Activated T-helper 17 cell treated with anti-CD3 and anti-CD28 coated beads, Interleukin-2, amount 50 U/mL, for 72 hours (primary cell): ENCODE results near the gene NPHS1. TPM values are rescaled to one million over a fixed set of nuclear protein-coding genes. Genes with fewer than 3 reads are reported as not detected.
"Not testable (repeated sequence)": the region's sequence is repeated elsewhere in the genome, so short reads cannot be mapped to it uniquely, and the experiment has no call there.

Experiments
- ATAC-seq: fragments of 150-1000 bp; cut with Tn5 transposase; replicated peaks from 2 replicates; pipeline ENCODE4 v1.10.0; 2021; ENCODE audit warnings: mild to moderate bottlenecking, moderate library complexity
- H3K27ac Mint-ChIP-seq: one replicate; pipeline ENCODE4 v1.8.0; 2022; ENCODE audit warnings: mixed read lengths
- H3K27me3 Mint-ChIP-seq: one replicate; pipeline ENCODE4 v1.8.0; 2022; ENCODE audit warnings: mixed read lengths
- H3K36me3 Mint-ChIP-seq: one replicate; pipeline ENCODE4 v1.8.0; 2022; ENCODE audit warnings: low read depth, mild to moderate bottlenecking, mixed read lengths
- H3K4me1 Mint-ChIP-seq: one replicate; pipeline ENCODE4 v1.8.0; 2022; ENCODE audit warnings: mixed read lengths
- H3K4me3 Mint-ChIP-seq: one replicate; pipeline ENCODE4 v1.8.0; 2022; ENCODE audit warnings: mild to moderate bottlenecking, mixed read lengths
- H3K9me3 Mint-ChIP-seq: one replicate; pipeline ENCODE4 v1.8.0; 2022; ENCODE audit warnings: mixed read lengths
- total RNA-seq, 2 donors: library from RNA; stranded (reverse); gene quantifications; one replicate each; pipeline ENCODE4 v1.2.3, GENCODE V29; 2022

The NPHS1 gene
- total RNA-seq, 2 donors from 2014 or later = 0.05 TPM; not detected in 1

DNA sequence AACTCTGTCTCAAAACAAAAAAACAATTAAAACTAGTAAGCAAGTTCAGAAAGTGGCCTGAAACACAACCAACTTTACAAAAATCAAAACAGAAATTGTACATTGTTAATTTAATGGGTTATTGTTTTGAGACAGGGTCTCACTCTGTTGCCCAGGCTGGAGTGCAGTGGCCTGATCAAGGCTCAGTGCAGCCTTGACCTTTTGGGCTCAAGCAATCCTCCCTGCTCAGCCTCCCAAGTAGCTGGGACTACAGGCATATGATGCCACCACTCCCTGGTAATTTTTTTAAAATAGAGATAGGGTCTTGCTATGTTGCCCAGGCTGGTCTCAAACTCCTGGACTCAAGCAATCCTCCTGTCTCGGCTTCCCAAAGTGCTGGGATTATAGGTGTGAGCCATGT lies 56.7 kb downstream of the NPHS1 start:
- H3K27me3 Mint-ChIP-seq = peaks cover 19% of the 10 kb centered on the region
- not testable (repeated sequence) for H3K27ac Mint-ChIP-seq, H3K9me3 Mint-ChIP-seq, H3K4me3 Mint-ChIP-seq, H3K36me3 Mint-ChIP-seq, H3K4me1 Mint-ChIP-seq, ATAC-seq

DNA sequence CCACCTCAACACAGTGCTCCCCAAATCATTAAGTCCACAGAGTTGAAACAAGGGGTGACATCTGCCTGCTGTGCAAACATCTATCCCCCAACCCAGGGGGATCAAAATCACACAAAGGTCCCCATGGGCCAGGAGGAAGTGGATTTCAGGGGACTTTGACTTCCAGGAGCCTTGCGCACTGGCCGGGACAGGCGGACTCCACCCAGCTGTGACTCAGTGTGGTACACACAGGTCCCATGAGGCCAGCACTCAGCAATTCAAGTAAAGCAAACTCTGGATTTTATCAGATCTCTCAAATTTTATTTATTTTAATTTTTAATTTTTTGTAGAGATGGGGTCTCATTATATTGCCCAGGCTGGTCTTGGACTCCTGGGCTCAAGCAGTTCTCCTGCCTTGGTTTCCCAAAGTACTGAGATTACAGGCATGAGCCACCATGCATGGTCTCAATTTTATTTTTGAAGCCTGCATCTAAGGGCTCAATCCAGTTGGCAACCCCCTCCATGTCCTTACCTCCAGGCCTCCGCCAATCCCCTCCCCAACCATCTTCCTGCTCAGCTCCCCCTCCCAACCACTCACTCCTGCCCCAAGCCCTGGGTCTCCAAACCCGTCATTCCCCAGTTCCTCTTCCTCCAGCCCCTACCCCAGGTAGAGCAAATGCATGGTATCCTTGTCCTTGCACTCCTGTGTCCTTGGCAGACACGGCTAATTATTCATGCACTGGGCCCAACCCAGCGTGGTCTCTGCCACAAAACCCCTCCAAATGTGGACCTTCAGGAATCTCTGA lies 58.7 kb downstream of the NPHS1 start:
- ATAC-seq = no peak
- no peaks in the 10 kb centered on the region for H3K4me1 Mint-ChIP-seq
- no peaks in the 10 kb centered on the region for H3K9me3 Mint-ChIP-seq
- no peaks in the 10 kb centered on the region for H3K36me3 Mint-ChIP-seq
- H3K4me3 Mint-ChIP-seq = no peak overlapping the region
- peaks cover 16% of the 10 kb centered on the region for H3K27me3 Mint-ChIP-seq
- H3K27ac Mint-ChIP-seq = no peak overlapping the region

DNA sequence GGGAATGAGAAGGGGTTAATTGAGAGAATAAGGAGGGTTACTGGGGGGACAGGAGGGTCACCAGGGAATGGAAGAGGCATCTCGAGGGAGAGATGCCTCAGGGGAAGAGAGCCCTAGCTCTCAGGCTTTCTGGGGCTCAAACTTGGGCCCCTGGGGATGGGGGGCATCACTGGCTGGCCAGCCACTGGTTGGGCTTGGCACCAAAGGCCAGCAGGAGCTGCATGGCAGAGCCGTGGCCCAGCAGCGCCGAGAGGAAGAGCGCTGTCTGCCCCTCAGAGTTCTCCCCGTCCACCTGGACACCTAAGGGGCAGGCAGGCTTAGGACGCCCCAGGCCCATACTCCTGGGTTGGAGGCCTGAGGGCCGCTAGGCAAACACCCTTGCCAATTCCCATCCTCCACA lies 59.4 kb downstream of the NPHS1 start:
- Mint-ChIP-seq H3K27ac (no peak overlapping the region), H3K36me3 (no peaks in the 10 kb centered on the region), H3K4me1 (no peaks in the 10 kb centered on the region), H3K9me3 (no peaks in the 10 kb centered on the region), H3K4me3 (no peak overlapping the region), H3K27me3 (peaks cover 16% of the 10 kb centered on the region)
- ATAC-seq = no peak

DNA sequence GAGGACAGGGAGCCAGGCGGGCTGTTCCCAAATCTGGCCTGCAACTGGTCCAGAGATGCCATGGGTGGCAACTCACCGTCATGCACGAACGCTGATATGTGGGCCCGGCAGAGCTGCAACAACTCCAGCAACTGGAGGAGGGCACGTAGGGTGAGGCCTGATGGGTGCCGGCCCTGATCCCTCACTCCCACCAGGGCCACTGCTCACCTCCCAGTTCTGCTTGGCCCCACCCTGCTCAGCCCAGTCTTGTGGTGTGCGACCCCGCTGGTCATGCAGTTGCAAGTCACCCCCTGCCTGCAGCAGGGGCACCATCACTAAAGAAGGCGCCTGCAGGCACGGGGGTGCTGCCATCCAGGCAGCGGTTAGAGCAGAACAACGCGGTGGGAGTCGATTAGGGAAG lies 60.0 kb downstream of the NPHS1 start:
- Mint-ChIP-seq H3K27ac (no peak overlapping the region), H3K9me3 (no peaks in the 10 kb centered on the region), H3K4me3 (no peak overlapping the region), H3K27me3 (peaks cover 15% of the 10 kb centered on the region), H3K4me1 (no peaks in the 10 kb centered on the region), H3K36me3 (no peaks in the 10 kb centered on the region)
- no peak for ATAC-seq

DNA sequence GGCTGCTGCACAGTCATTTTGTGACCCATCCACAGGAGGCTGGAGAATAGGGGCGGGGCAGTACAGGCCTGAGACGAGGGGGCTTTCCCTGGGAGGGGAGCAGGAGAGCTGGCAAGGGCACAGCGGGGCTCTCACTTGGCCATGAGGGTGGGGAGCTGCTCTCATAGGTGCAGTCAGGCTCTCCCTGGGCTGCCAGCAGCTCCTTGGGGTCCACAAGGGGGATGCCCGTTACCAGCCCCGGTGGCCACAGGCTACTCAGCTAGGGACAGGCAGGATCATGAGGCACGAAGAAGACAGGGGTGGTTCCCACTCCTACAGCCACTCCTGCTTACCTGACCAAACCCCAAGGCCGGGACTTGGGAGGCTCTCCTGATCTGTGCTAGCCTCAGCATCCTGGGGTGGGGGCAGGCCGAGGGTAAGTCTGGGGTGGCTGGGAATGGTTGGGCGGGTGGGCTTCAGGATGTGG lies 60.5 kb downstream of the NPHS1 start:
- H3K36me3 Mint-ChIP-seq = no peaks in the 10 kb centered on the region
- ATAC-seq = no peak

DNA sequence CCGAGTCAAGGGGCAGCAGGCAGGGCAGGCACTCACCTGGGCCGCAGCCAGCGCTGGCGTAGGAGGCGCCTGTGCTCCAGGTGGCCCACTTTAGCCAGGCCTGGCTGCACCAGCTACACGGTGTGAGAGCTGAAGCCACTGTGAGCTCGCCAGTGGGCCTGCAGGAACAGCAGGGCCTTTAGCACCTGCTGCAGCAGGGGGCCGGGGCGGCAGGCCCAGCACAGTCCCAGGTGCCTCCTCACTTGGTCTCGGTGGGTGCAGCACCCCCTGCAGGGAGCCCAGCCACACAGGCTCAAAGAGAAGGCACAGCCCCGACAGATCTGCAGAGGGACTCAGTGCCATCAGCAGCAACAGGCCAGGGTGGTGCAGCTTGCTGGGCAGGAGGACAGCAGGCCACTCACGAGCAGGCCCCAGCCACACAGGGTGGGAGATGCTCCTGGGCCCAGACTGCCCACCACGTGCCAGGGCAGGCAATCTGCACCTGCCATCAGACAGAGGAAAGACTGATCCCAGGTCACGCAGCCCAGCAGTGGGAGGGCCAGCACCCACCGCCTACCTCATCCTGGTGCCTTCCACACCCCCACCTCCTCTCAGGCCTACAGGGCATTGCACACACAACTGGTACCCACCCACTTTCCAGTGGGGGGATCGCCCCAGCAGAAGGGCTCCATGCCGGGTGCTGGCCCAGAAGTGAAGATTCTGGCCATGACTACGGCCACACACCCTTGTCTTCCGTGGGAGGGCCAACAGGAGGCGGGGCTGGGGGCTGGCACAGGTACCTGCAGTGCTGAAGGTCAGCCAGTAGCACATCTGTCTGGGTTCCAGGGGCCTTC lies 61.1 kb downstream of the NPHS1 start:
- Mint-ChIP-seq H3K27ac (no peak overlapping the region), H3K4me1 (no peaks in the 10 kb centered on the region), H3K36me3 (no peaks in the 10 kb centered on the region), H3K27me3 (peaks cover 3% of the 10 kb centered on the region), H3K4me3 (no peak overlapping the region), H3K9me3 (no peaks in the 10 kb centered on the region)
- ATAC-seq = peak; percentile 44

More for the DNA sequence above, 60.5 kb downstream of the NPHS1 start:
- Mint-ChIP-seq H3K27ac (no peak overlapping the region), H3K4me3 (no peak overlapping the region), H3K27me3 (peaks cover 10% of the 10 kb centered on the region), H3K9me3 (no peaks in the 10 kb centered on the region), H3K4me1 (no peaks in the 10 kb centered on the region)

DNA sequence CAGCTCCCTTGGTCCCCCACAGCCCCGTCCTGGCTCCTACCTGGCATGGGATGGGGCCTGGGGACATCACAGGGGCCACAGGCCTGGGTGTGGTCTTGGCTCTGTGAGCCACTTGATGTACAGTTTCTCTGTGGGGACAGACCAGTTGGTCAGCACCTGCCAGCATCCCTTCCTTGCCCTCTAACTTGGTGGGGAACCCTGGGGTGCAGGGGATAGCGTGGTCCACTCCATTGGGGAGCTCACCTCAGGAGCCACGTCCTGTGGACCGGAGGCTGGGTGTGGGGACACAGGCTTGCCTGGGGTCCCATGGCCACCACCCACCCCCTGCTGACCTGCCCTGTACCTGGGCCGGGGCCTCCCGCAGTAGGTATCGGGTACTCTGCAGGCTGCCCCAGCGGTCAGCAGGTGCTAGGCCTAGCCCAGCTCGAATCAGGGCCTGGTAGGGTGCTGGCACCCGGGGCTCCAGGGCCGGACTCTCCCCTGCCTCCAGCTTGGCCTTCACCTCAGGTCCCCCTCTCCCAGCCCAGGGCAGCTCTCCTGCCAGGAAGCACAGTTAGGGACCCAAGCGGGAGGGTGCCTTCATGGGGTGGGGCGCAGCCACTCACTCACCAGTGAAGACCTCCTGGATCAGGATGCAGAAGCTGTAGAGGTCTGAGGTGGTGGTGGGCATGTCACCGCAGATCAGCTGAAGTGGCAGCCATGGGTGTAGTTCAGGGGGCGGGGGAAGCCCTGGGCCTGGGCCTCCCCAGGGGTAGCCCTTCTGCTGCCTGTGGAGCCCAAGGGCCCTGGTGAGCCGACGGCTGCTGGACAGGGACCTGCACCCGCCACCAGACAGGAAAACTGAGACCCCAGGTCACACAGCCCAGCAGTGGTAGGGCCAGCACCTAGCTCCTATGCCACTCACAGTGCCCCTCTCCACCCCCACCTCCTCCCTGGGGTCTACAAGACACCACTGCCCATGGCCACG lies 62.0 kb downstream of the NPHS1 start:
- H3K4me3 Mint-ChIP-seq = no peak overlapping the region

DNA sequence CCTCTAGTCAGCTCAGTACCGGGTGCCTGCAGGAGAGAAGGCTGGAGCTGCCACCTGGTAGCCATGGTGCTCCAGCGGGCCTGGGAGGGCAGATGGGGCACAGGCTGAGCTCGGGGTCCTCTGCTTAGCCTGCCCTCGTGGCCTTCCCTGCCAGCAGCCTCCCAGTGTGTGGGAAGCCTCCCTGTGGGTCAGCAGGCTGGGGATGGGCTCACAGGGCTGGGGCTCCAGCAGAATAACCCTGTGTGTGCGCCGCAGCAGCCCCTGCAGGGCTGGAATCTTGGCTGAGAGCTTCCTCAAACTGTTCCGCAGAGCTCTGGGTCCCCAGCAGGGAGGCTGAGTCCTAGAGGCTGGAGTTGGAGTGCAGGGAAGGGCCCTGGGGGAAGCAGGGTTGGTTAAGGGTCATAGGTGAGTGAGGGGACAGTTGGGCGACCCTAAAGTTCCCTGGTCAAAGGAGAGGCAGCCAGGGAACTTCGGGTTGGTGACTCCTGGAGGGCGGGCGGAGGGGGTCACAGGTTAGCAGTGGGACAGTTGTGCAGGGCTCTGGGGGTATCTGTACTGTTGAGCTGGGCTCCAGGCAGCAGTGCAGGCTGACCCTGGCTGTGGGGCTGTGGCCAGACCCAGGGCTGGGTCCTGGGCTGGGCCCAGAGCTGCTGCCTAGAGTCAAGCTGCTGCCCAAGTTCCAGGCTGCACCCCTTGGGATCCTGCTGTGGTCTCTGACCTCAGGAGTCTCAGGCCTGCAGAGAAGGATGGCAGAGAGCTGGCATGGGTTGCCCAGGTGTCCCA lies 62.9 kb downstream of the NPHS1 start:
- ATAC-seq = no peak
- no peaks in the 10 kb centered on the region for H3K9me3 Mint-ChIP-seq
- no peaks in the 10 kb centered on the region for H3K36me3 Mint-ChIP-seq
- no peaks in the 10 kb centered on the region for H3K27me3 Mint-ChIP-seq
- H3K27ac Mint-ChIP-seq = no peak overlapping the region
- no peaks in the 10 kb centered on the region for H3K4me1 Mint-ChIP-seq
- no peak overlapping the region for H3K4me3 Mint-ChIP-seq

More for the DNA sequence above, 62.0 kb downstream of the NPHS1 start:
- Mint-ChIP-seq H3K27ac (no peak overlapping the region), H3K36me3 (no peaks in the 10 kb centered on the region), H3K4me1 (no peaks in the 10 kb centered on the region), H3K9me3 (no peaks in the 10 kb centered on the region), H3K27me3 (no peaks in the 10 kb centered on the region)
- peak; percentile 15 for ATAC-seq

DNA sequence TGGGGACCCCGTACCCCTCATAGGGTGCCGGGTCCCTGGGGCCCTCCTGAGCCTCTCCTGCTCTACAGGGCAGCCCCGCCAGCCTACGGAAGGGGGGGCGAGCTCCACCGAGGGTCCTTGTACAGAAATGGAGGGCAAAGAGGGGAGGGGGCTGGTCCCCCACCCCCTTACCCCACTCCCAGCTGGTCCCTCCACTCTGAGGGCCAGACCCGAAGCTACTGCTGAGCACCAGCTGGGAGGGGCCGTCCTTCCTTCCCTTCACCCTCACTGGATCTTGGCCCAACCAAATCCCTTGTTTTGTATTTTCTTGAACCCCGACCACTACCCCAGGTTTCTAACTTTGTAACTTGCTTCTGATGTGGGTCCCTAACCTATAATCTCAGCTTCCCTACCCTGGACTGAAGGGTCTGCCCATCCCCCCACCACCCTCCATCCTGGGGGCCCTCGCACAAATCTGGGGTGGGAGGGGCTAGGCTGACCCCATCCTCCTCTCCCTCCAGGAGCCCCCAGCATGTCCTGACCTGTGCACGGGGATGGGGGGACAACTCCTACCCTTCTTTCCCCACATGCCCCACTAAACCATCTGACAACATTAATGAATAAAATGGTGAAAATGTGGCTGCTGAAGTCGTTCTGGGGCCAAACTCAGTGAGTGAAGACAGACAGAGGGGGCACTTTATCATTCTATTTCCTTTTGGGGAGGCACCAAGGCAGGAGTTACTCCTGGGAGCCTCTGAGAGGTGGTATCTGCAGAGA lies 63.9 kb downstream of the NPHS1 start:
- Mint-ChIP-seq H3K4me3 (no peak overlapping the region), H3K27ac (no peak overlapping the region), H3K4me1 (no peaks in the 10 kb centered on the region), H3K27me3 (no peaks in the 10 kb centered on the region), H3K9me3 (no peaks in the 10 kb centered on the region), H3K36me3 (no peaks in the 10 kb centered on the region)
- ATAC-seq = no peak

DNA sequence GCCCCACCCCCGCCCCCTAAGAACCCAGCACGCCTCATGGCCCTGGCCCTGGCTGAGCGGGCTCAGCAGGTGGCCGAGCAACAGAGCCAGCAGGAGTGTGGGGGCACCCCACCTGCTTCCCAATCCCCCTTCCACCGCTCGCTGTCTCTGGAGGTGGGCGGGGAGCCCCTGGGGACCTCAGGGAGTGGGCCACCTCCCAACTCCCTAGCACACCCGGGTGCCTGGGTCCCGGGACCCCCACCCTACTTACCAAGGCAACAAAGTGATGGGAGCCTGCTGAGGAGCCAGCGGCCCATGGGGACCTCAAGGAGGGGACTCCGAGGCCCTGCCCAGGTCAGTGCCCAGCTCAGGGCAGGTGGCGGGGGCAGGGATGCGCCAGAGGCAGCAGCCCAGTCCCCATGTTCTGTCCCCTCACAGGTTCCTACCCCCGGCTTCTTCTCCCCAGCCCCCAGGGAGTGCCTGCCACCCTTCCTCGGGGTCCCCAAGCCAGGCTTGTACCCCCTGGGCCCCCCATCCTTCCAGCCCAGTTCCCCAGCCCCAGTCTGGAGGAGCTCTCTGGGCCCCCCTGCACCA lies 65.0 kb downstream of the NPHS1 start:
- H3K4me1 Mint-ChIP-seq = no peaks in the 10 kb centered on the region
- H3K27ac Mint-ChIP-seq = no peak overlapping the region
- H3K4me3 Mint-ChIP-seq = no peak overlapping the region
- no peaks in the 10 kb centered on the region for H3K27me3 Mint-ChIP-seq
- H3K9me3 Mint-ChIP-seq = no peaks in the 10 kb centered on the region
- no peak for ATAC-seq
- no peaks in the 10 kb centered on the region for H3K36me3 Mint-ChIP-seq

DNA sequence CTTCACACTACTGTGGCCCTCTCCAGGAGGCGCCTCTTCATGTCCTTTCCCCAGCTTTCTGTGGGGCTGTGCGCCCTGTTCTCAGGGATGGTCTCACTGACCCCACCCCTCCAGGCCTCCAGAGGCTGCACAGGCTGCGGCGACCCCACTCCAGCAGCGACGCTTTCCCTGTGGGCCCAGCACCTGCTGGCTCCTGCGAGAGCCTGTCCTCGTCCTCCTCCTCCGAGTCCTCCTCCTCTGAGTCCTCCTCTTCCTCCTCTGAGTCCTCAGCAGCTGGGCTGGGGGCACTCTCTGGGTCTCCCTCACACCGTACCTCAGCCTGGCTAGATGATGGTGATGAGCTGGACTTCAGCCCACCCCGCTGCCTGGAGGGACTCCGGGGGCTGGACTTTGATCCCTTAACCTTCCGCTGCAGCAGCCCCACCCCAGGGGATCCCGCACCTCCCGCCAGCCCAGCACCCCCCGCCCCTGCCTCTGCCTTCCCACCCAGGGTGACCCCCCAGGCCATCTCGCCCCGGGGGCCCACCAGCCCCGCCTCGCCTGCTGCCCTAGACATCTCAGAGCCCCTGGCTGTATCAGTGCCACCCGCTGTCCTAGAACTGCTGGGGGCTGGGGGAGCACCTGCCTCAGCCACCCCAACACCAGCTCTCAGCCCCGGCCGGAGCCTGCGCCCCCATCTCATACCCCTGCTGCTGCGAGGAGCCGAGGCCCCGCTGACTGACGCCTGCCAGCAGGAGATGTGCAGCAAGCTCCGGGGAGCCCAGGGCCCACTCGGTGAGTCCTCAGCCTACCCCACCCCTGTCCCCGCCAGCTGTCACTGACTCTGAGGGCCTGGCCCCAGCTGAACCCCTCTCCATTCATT lies 65.8 kb downstream of the NPHS1 start:
- Mint-ChIP-seq H3K36me3 (no peaks in the 10 kb centered on the region), H3K27ac (no peak overlapping the region), H3K4me3 (no peak overlapping the region), H3K4me1 (no peaks in the 10 kb centered on the region), H3K9me3 (no peaks in the 10 kb centered on the region), H3K27me3 (no peaks in the 10 kb centered on the region)
- no peak for ATAC-seq

DNA sequence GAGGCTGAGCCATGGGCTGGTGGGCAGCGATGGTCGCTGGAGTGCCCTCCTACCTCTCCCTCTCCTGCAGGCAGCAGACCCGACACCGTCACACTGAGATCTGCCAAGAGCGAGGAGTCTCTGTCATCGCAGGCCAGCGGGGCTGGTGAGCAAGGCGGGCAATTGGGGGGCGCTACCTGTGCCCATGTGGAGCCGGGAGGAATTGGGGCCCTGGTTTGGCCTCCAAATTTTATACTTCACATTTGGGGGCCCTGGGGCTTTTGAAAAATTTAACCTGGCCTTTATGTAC lies 67.0 kb downstream of the NPHS1 start:
- Mint-ChIP-seq H3K27me3 (no peaks in the 10 kb centered on the region), H3K9me3 (no peaks in the 10 kb centered on the region), H3K4me1 (no peaks in the 10 kb centered on the region), H3K36me3 (no peaks in the 10 kb centered on the region), H3K4me3 (no peak overlapping the region), H3K27ac (no peak overlapping the region)
- no peak for ATAC-seq
